IMR-90 (cell line): ENCODE measurements around the gene NCK1. TPM values are rescaled to one million over a fixed set of nuclear protein-coding genes. Genes with fewer than 3 reads are reported as not detected.

ENCODE experiments used
- ATAC-seq: fragments of 200-7000 bp; cut with Tn5 transposase; 2 replicates; pipeline ENCODE4 v1.9.1; 2020; ENCODE audit warnings: low read depth, mild to moderate bottlenecking, moderate library complexity
- BruUV-seq: library from RNA; stranded (reverse); fragments of 400-500 nt; replicated peaks from 2 replicates; lab custom pipeline; 2021; lab: Mats Ljungman, UMichigan
- CTCF ChIA-PET: fragments of 300-600 bp; formaldehyde crosslinking; extraction: SDS; loops from one replicate; lab custom pipeline; 2021; ENCODE audit warnings: antibody characterized with exemption; lab: Yijun Ruan, JAX
- POLR2A ChIA-PET: fragments of 300-600 bp; sonication (Branson Sonifier 250); formaldehyde crosslinking; loops from one replicate; lab custom pipeline; 2022; ENCODE audit warnings: antibody characterized with exemption; ENCODE audit not compliant: unreplicated experiment; lab: Charles Lee
- DNase-seq: peaks from one replicate; pipeline ENCODE4 v3.0.0; 2013
- H2AFZ ChIP-seq: replicated peaks from 2 replicates; pipeline ENCODE3; 2013; ENCODE audit warnings: low read length, mild to moderate bottlenecking; ENCODE audit not compliant: poor library complexity
- H2AK5ac ChIP-seq: 2 replicates; pipeline ENCODE4 v1.6.1; 2013; ENCODE audit warnings: low read depth, low read length, inconsistent platforms
- H2AK9ac ChIP-seq: replicated peaks from 2 replicates; pipeline ENCODE3; 2013; ENCODE audit warnings: mild to moderate bottlenecking, low read depth, low read length, moderate library complexity; ENCODE audit not compliant: poor library complexity
- H2BK120ac ChIP-seq: 2 replicates; pipeline ENCODE4 v1.6.1; 2013; ENCODE audit warnings: low read depth, low read length, inconsistent platforms
- H2BK15ac ChIP-seq: 3 replicates; pipeline ENCODE4 v1.6.1; 2013; ENCODE audit warnings: low read depth, low read length, inconsistent platforms
- H2BK20ac ChIP-seq: 2 replicates; pipeline ENCODE4 v1.6.1; 2013; ENCODE audit warnings: low read depth, mild to moderate bottlenecking, inconsistent platforms, low read length, moderate library complexity
- H2BK5ac ChIP-seq: 2 replicates; pipeline ENCODE4 v1.6.1; 2013; ENCODE audit warnings: mild to moderate bottlenecking, low read depth, low read length, inconsistent platforms; ENCODE audit not compliant: poor library complexity, severe bottlenecking
- H3K14ac ChIP-seq: replicated peaks from 2 replicates; pipeline ENCODE4 v1.6.1; 2013; ENCODE audit warnings: low read depth, low read length, inconsistent platforms
- H3K18ac ChIP-seq: 2 replicates; pipeline ENCODE4 v1.6.1; 2013; ENCODE audit warnings: low read depth, low read length, control low read depth
- H3K23ac ChIP-seq: 2 replicates; pipeline ENCODE4 v1.6.1; 2013; ENCODE audit warnings: low read depth, low read length, inconsistent platforms
- H3K27ac ChIP-seq: 2 replicates; pipeline ENCODE4 v1.5.1; 2013; ENCODE audit warnings: mild to moderate bottlenecking, control low read depth, low read length; ENCODE audit not compliant: insufficient read depth
- H3K27me3 ChIP-seq: 2 replicates; pipeline ENCODE4 v1.6.1; 2013; ENCODE audit warnings: low read length; ENCODE audit not compliant: control insufficient read depth, insufficient read depth
- H3K36me3 ChIP-seq: 2 replicates; pipeline ENCODE4 v1.6.1; 2013; ENCODE audit warnings: low read length, mixed read lengths; ENCODE audit not compliant: control insufficient read depth, insufficient read depth
- H3K4ac ChIP-seq: 2 replicates; pipeline ENCODE4 v1.6.1; 2013; ENCODE audit warnings: low read depth, low read length, inconsistent platforms
- H3K4me1 ChIP-seq: 2 replicates; pipeline ENCODE4 v1.6.1; 2013; ENCODE audit warnings: low read length, mixed read lengths; ENCODE audit not compliant: control insufficient read depth, insufficient read depth
- H3K4me2 ChIP-seq: 2 replicates; pipeline ENCODE4 v1.6.1; 2013; ENCODE audit warnings: low read depth, mild to moderate bottlenecking, control low read depth, low read length, moderate library complexity
- H3K4me3 ChIP-seq: 2 replicates; pipeline ENCODE4 v1.5.1; 2013; ENCODE audit warnings: low read depth, mild to moderate bottlenecking, control low read depth, low read length, moderate library complexity; ENCODE audit not compliant: insufficient read depth
- H3K56ac ChIP-seq: 2 replicates; pipeline ENCODE4 v1.6.1; 2013; ENCODE audit warnings: low read length, inconsistent platforms; ENCODE audit not compliant: insufficient read depth; ENCODE audit errors: extremely low read depth
- H3K79me1 ChIP-seq, 2 experiments: 2 replicates each; pipeline ENCODE4 v1.6.1; 2013; ENCODE audit warnings: low read length in 2 of 2, inconsistent platforms in 1 of 2, low read depth in 1 of 2
- H3K9ac ChIP-seq: 2 replicates; pipeline ENCODE4 v1.6.1; 2013; ENCODE audit warnings: low read depth, low read length, control low read depth
- H3K9me1 ChIP-seq: 2 replicates; pipeline ENCODE4 v1.6.1; 2013; ENCODE audit warnings: low read length, inconsistent platforms; ENCODE audit not compliant: insufficient read depth
- H3K9me3 ChIP-seq: 2 replicates; pipeline ENCODE4 v1.6.1; 2013; ENCODE audit warnings: low read length; ENCODE audit not compliant: control insufficient read depth, insufficient read depth
- H4K20me1 ChIP-seq: 2 replicates; pipeline ENCODE4 v1.6.1; 2013; ENCODE audit warnings: low read length, inconsistent platforms; ENCODE audit not compliant: insufficient read depth
- H4K5ac ChIP-seq: 2 replicates; pipeline ENCODE4 v1.6.1; 2013; ENCODE audit warnings: mild to moderate bottlenecking, low read depth, low read length, control low read depth
- H4K8ac ChIP-seq, 2 experiments: 2 replicates each; pipeline ENCODE4 v1.6.1; 2013; ENCODE audit warnings: low read depth in 2 of 2, low read length in 2 of 2, control low read depth in 1 of 2, inconsistent platforms in 1 of 2
- H4K91ac ChIP-seq: 2 replicates; pipeline ENCODE4 v1.6.1; 2013; ENCODE audit warnings: low read depth, low read length, inconsistent platforms; ENCODE audit not compliant: insufficient read depth
- CEBPB ChIP-seq: IDR thresholded peaks from 2 replicates; pipeline ENCODE4 v1.6.1; 2012; ENCODE audit warnings: low read depth, low read length, improper control_type of control experiment
- MAZ ChIP-seq: IDR thresholded peaks from 2 replicates; pipeline ENCODE4 v1.6.1; 2012; ENCODE audit warnings: low read depth, mild to moderate bottlenecking, low read length, improper control_type of control experiment, moderate library complexity, borderline replicate concordance
- WGBS, 2 experiments: methylation state at CpG; one replicate each; pipeline versions ENCODE4 v1.1.5 to v1.1.7; 2013; ENCODE audit warnings: missing lambda C conversion rate in 2 of 2; ENCODE audit not compliant: insufficient read length in 1 of 2; ENCODE audit errors: extremely low coverage in 2 of 2; 5-methylcytosine and 5-hydroxymethylcytosine counted together
- dilution Hi-C: fragments of 300-500 bp; cut with HindIII; formaldehyde crosslinking; loops from one replicate; pipeline ENCODE4 v1.14.3; 2018; ENCODE audit warnings: low sequenced_read_pairs; ENCODE audit not compliant: unreplicated experiment
- in situ Hi-C: fragments of 300-500 bp; cut with MboI; formaldehyde crosslinking; loops from 3 replicates; pipeline ENCODE4 v1.14.3; 2019; ENCODE audit warnings: low sequenced_read_pairs, inconsistent platforms, mixed read lengths
- intact Hi-C: fragments of 100-400 bp; cut with micrococcal nuclease; formaldehyde crosslinking; loops from 2 replicates; pipeline ENCODE4 v1.10.0; 2022
- polyA plus RNA-seq, 3 experiments: library from polyadenylated mRNA; depleted of rRNA; stranded (reverse); fragments of >200 nt; gene quantifications; 2 replicates each; pipeline ENCODE4 v1.2.3, GENCODE V29; 2012; ENCODE audit warnings: low replicate concordance in 1 of 3
- total RNA-seq: library from RNA; depleted of rRNA; stranded (reverse); fragments of >200 nt; gene quantifications from 2 replicates; pipeline ENCODE4 v1.2.3, GENCODE V29; 2012

NCK1 gene
- total and polyA plus RNA-seq, 2 of the 4 experiments (the other 2 are of a cell fraction) = 23.7 to 24.3 TPM

DNA sequence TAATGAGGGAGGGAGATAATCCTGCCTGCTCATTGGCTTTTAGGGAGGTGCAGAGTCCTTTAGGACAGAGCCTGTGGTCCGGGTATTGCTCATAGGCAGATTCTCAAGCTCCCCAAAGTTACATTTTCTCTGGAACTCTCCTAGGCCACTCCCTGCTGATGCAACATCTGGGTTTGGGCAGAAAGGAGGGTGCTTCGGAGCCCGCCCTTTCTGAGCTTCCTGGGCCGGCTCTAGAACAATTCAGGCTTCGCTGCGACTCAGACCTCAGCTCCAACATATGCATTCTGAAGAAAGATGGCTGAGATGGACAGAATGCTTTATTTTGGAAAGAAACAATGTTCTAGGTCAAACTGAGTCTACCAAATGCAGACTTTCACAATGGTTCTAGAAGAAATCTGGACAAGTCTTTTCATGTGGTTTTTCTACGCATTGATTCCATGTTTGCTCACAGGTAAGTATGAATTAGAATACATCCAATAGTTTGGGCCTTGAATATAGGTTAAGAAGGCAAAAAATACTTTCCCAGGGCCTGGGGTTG lies 95.8 kb downstream of the NCK1 start, which contains the start of gene IL20RB:
Gene IL20RB (plus strand): TSS at position 233 of the 538 bp plus-strand sequence. CDS start 131 bp downstream, at position 364.
- Histone ChIP-seq H2AK9ac (no peak within 1 kb of the TSS), H4K91ac (peak within 1 kb of the TSS; percentile 4; the same call in 1 of the 2 replicates), H3K27ac (no peak within 1 kb of the TSS), H3K9me1 (peaks cover 13% of the 10 kb centered on the region), H3K36me3 (no peaks in the 10 kb centered on the region), H3K56ac (no peak within 1 kb of the TSS), H3K4me1 (peaks cover 24% of the 10 kb centered on the region), H3K4me2 (no peak within 1 kb of the TSS), H3K4me3 (no peak within 1 kb of the TSS), H2BK120ac (peak within 1 kb of the TSS; percentile 83), H3K18ac (peak within 1 kb of the TSS; percentile 86; the same call in 1 of the 2 replicates), H3K23ac (no peak within 1 kb of the TSS), H2BK5ac (no peak within 1 kb of the TSS), H3K4ac (peak within 1 kb of the TSS; percentile 92; the same call in 1 of the 2 replicates), H3K27me3 (no peaks in the 10 kb centered on the region), H3K14ac (0 out of 2 replicates have a peak within 1 kb of the TSS, but pooled peaks have one; percentile 10), H2BK15ac (peak within 1 kb of the TSS; percentile 6; the same call in 1 of the 3 replicates), H2AFZ (no peak within 1 kb of the TSS), H3K9me3 (no peaks in the 10 kb centered on the region), H3K9ac (no peak within 1 kb of the TSS), H2BK20ac (peak within 1 kb of the TSS; percentile 85; the same call in 1 of the 2 replicates), H2AK5ac (no peak within 1 kb of the TSS), H4K5ac (peak within 1 kb of the TSS; percentile 62), H4K20me1 (no peaks in the 10 kb centered on the region), H4K8ac (peak within 1 kb of the TSS in 1 of 2 experiments; percentile 83; a peak in 2 of 4 replicates), H3K79me1 (peaks cover 5 to 20% of the 10 kb centered on the region in 2 experiments; a peak in 3 of 4 replicates)
- ATAC-seq = no peak
- ChIA-PET POLR2A (no interaction called here), CTCF (interaction anchor here (0.6 to 1.8 kb wide), 6 partner anchors 10 to 726 kb away, joined by 3 to 5 read pairs (median 4); partner anchors contain the start of gene STAG1)
- in situ Hi-C loops (no loop called here), dilution Hi-C loops (no loop called here), intact Hi-C loops (loop anchor here (5.0 kb wide), 1 partner anchor 96 kb away; the partner anchor contains the start of gene NCK1)
- no TSS peak for BruUV-seq
- TF ChIP-seq MAZ (no peak), CEBPB (peak; percentile 41; the same call in 1 of the 2 replicates)
- DNase-seq = peak; percentile 61
- no CpG with 5 or more reads among the region's 7 CpGs for WGBS, 2 experiments
